A549 (cell line): Measurements from ENCODE around the gene PLCB1. TPM values are rescaled to one million over a fixed set of nuclear protein-coding genes. Genes with fewer than 3 reads are reported as not detected.

Source experiments
- ATAC-seq, 2 experiments: fragments of 200-7000 bp in 1 of 2; fragments of >200 bp in 1 of 2; cut with Nextera tagmentation in 1 of 2; cut with Tn5 transposase in 1 of 2; 3 replicates each; pipeline versions ENCODE4 v1.8.0 to v1.9.1; 2018 to 2020; ENCODE audit warnings: mild to moderate bottlenecking in 1 of 2, moderate library complexity in 1 of 2
- CTCF ChIA-PET: fragments of 300-600 bp; sonication (Branson Sonifier 250); formaldehyde crosslinking; extraction: SDS; loops from one replicate; lab custom pipeline; 2021; ENCODE audit warnings: antibody characterized with exemption, inconsistent platforms; lab: Yijun Ruan, JAX
- POLR2A ChIA-PET: fragments of 350-600 bp; formaldehyde crosslinking; extraction: SDS; loops from one replicate; lab custom pipeline; 2021; ENCODE audit warnings: antibody characterized with exemption, inconsistent platforms; lab: Yijun Ruan, JAX
- DNase-seq, 2 experiments: peaks; one replicate each; pipeline versions ENCODE4 v3.0.0 to v3.0.0-alpha.2; 2011 to 2016; ENCODE audit warnings: low read depth in 1 of 2, low spot score in 1 of 2
- FAIRE-seq: peaks from 2 replicates; lab custom pipeline; 2011; peaks lifted over from hg19 to GRCh38; lab: Jason Lieb, UNC
- H3K27ac ChIP-seq, 2 experiments: fragments of >200 bp; sonication (Bioruptor Twin); formaldehyde crosslinking; 3 replicates each; pipeline ENCODE4 v1.5.1; 2016 to 2017
- H3K4me1 ChIP-seq: fragments of >200 bp; sonication (Bioruptor Twin); formaldehyde crosslinking; 3 replicates; pipeline ENCODE4 v1.6.1; 2016
- H3K4me2 ChIP-seq: fragments of >200 bp; sonication (Bioruptor Twin); formaldehyde crosslinking; 3 replicates; pipeline ENCODE4 v1.6.1; 2016
- H3K4me3 ChIP-seq: fragments of >200 bp; sonication (Bioruptor Twin); formaldehyde crosslinking; 3 replicates; pipeline ENCODE4 v1.5.1; 2016
- H3K9me3 ChIP-seq: fragments of >200 bp; sonication (Bioruptor Twin); formaldehyde crosslinking; 3 replicates; pipeline ENCODE4 v1.6.1; 2016
- ATOH8 ChIP-seq: fragments of 250-450 bp; sonication (Bioruptor Pico); IDR thresholded peaks from 2 replicates; pipeline ENCODE4 v1.5.0; 2020; ENCODE audit warnings: low read depth, mild to moderate bottlenecking, moderate library complexity
- BHLHE40 ChIP-seq: IDR thresholded peaks from 2 replicates; pipeline ENCODE4 v1.6.1; 2012; ENCODE audit warnings: low read depth, low read length, inconsistent platforms
- CEBPB ChIP-seq, 2 experiments: fragments of >200 bp in 1 of 2; sonication (Bioruptor Twin) in 1 of 2; formaldehyde crosslinking in 1 of 2; IDR thresholded peaks; 2 replicates each; pipeline ENCODE4 v1.6.1; 2012 to 2016
- CHD2 ChIP-seq: fragments of 150-350 bp; IDR thresholded peaks from 2 replicates; pipeline ENCODE4 v1.6.1; 2014; ENCODE audit warnings: low read length; ENCODE audit not compliant: partially characterized antibody
- CHD4 ChIP-seq: fragments of 200-600 bp; sonication (generic); IDR thresholded peaks from 2 replicates; pipeline ENCODE4 v1.6.1; 2016; ENCODE audit warnings: antibody characterized with exemption, mild to moderate bottlenecking, borderline replicate concordance
- EHF ChIP-seq: fragments of 250-450 bp; sonication (Bioruptor Pico); IDR thresholded peaks from 2 replicates; pipeline ENCODE4 v1.5.0; 2020; ENCODE audit warnings: mild to moderate bottlenecking
- EHMT2 ChIP-seq: fragments of 200-600 bp; sonication (generic); IDR thresholded peaks from 2 replicates; pipeline ENCODE4 v1.6.1; 2016; ENCODE audit warnings: antibody characterized with exemption, low read depth, mild to moderate bottlenecking, moderate library complexity
- EP300 ChIP-seq, 2 experiments: fragments of >200 bp; sonication (Bioruptor Twin); formaldehyde crosslinking; IDR thresholded peaks; 2 replicates in 1 of 2; 3 replicates in 1 of 2; pipeline ENCODE4 v1.6.1; 2016 to 2017
- FOSL2 ChIP-seq, 2 experiments: fragments of 450-650 bp in 1 of 2; fragments of >200 bp in 1 of 2; sonication (Bioruptor Twin) in 1 of 2; formaldehyde crosslinking; IDR thresholded peaks; 2 replicates each; pipeline versions ENCODE4 v1.5.0 to v1.6.1; 2016 to 2020; ENCODE audit warnings: mild to moderate bottlenecking in 1 of 2, moderate library complexity in 1 of 2
- FOXS1 ChIP-seq: fragments of 250-450 bp; sonication (Bioruptor Pico); IDR thresholded peaks from 2 replicates; pipeline ENCODE4 v1.5.0; 2020; ENCODE audit warnings: mild to moderate bottlenecking, moderate library complexity
- GATA3 ChIP-seq: IDR thresholded peaks from 2 replicates; pipeline ENCODE4 v1.6.1; 2012; ENCODE audit warnings: borderline replicate concordance
- HDAC2 ChIP-seq: fragments of 200-600 bp; sonication (generic); IDR thresholded peaks from 2 replicates; pipeline ENCODE4 v1.6.1; 2016
- HES2 ChIP-seq: fragments of >200 bp; sonication (Bioruptor Twin); formaldehyde crosslinking; IDR thresholded peaks from 2 replicates; pipeline ENCODE4 v1.6.1; 2016
- HOXA7 ChIP-seq: fragments of 250-450 bp; sonication (Bioruptor Pico); IDR thresholded peaks from 2 replicates; pipeline ENCODE4 v1.5.0; 2020; ENCODE audit warnings: mild to moderate bottlenecking, moderate library complexity
- HOXB13 ChIP-seq: fragments of 250-450 bp; sonication (Bioruptor Pico); IDR thresholded peaks from 2 replicates; pipeline ENCODE4 v1.5.0; 2020; ENCODE audit warnings: low read depth, mild to moderate bottlenecking, moderate library complexity
- JUN ChIP-seq, 2 experiments: fragments of >200 bp; sonication (Bioruptor Twin); formaldehyde crosslinking; IDR thresholded peaks; 2 replicates in 1 of 2; 3 replicates in 1 of 2; pipeline ENCODE4 v1.6.1; 2016 to 2017
- JUNB ChIP-seq: fragments of >200 bp; sonication (Bioruptor Twin); formaldehyde crosslinking; IDR thresholded peaks from 2 replicates; pipeline ENCODE4 v1.6.1; 2016
- KDM1A ChIP-seq: fragments of 200-600 bp; sonication (generic); IDR thresholded peaks from 2 replicates; pipeline ENCODE4 v1.6.1; 2016; ENCODE audit warnings: low read depth, mild to moderate bottlenecking
- KDM5A ChIP-seq: fragments of 200-600 bp; sonication (generic); IDR thresholded peaks from 2 replicates; pipeline ENCODE4 v1.6.1; 2016; ENCODE audit warnings: antibody characterized with exemption, mild to moderate bottlenecking
- MAFK ChIP-seq: fragments of 450-650 bp; IDR thresholded peaks from 2 replicates; pipeline ENCODE4 v1.6.1; 2014; ENCODE audit not compliant: partially characterized antibody
- MAZ ChIP-seq: fragments of 150-350 bp; IDR thresholded peaks from 2 replicates; pipeline ENCODE4 v1.6.1; 2014; ENCODE audit warnings: antibody characterized with exemption, low read depth, low read length, borderline replicate concordance
- MYC ChIP-seq: IDR thresholded peaks from 2 replicates; pipeline ENCODE4 v1.6.1; 2012; ENCODE audit warnings: mild to moderate bottlenecking, inconsistent platforms, low read length, improper control_type of control experiment, borderline replicate concordance
- NFE2L2 ChIP-seq: fragments of 150-350 bp; conservative IDR thresholded peaks from 2 replicates; pipeline ENCODE4 v1.6.1; 2014; ENCODE audit warnings: low read length
- NPAS2 ChIP-seq: fragments of 250-450 bp; sonication (Bioruptor Pico); IDR thresholded peaks from 2 replicates; pipeline ENCODE4 v1.8.0; 2022; ENCODE audit warnings: mild to moderate bottlenecking, moderate library complexity, borderline replicate concordance
- NR3C1 ChIP-seq: fragments of >200 bp; sonication (Bioruptor Twin); formaldehyde crosslinking; IDR thresholded peaks from 3 replicates; pipeline ENCODE4 v1.6.1; 2017
- PHF8 ChIP-seq: fragments of 200-600 bp; sonication (generic); IDR thresholded peaks from 2 replicates; pipeline ENCODE4 v1.6.1; 2016; ENCODE audit warnings: low read depth, mild to moderate bottlenecking, antibody characterized with exemption, moderate library complexity, borderline replicate concordance
- POLR2AphosphoS2 ChIP-seq: conservative IDR thresholded peaks from 2 replicates; pipeline ENCODE4 v1.6.1; 2012; ENCODE audit warnings: low read length, improper control_type of control experiment, inconsistent platforms
- RAD21 ChIP-seq, 2 experiments: fragments of >200 bp in 1 of 2; sonication (Bioruptor Twin) in 1 of 2; formaldehyde crosslinking in 1 of 2; IDR thresholded peaks in 1 of 2; conservative IDR thresholded peaks in 1 of 2; 2 replicates in 1 of 2; 3 replicates in 1 of 2; pipeline ENCODE4 v1.6.1; 2012 to 2018; ENCODE audit warnings: inconsistent platforms in 1 of 2
- RFX5 ChIP-seq: fragments of 450-650 bp; IDR thresholded peaks from 2 replicates; pipeline ENCODE4 v1.7.1; 2014; ENCODE audit warnings: antibody characterized with exemption, mild to moderate bottlenecking, moderate library complexity
- RNF2 ChIP-seq: fragments of 200-600 bp; sonication (generic); IDR thresholded peaks from 2 replicates; pipeline ENCODE4 v1.6.1; 2016; ENCODE audit warnings: low read depth, mild to moderate bottlenecking, antibody characterized with exemption, moderate library complexity, borderline replicate concordance
- SMC3 ChIP-seq: fragments of >200 bp; sonication (Bioruptor Twin); formaldehyde crosslinking; IDR thresholded peaks from 3 replicates; pipeline ENCODE4 v1.6.1; 2018; ENCODE audit warnings: inconsistent platforms
- ZC3H11A ChIP-seq: fragments of 450-650 bp; IDR thresholded peaks from 2 replicates; pipeline ENCODE4 v1.6.1; 2014; ENCODE audit warnings: antibody characterized with exemption, mild to moderate bottlenecking
- ZFP36 ChIP-seq: fragments of 450-650 bp; IDR thresholded peaks from 2 replicates; pipeline ENCODE4 v1.6.1; 2014; ENCODE audit warnings: borderline replicate concordance; ENCODE audit not compliant: partially characterized antibody
- ZNF302 ChIP-seq: fragments of 250-450 bp; sonication (Bioruptor Pico); IDR thresholded peaks from 2 replicates; pipeline ENCODE4 v1.9.0; 2021; ENCODE audit warnings: inconsistent platforms, mild to moderate bottlenecking, moderate library complexity
- ZSCAN20 ChIP-seq: fragments of 250-450 bp; sonication (Bioruptor Pico); IDR thresholded peaks from 2 replicates; pipeline ENCODE4 v1.8.0; 2022; ENCODE audit warnings: mild to moderate bottlenecking, moderate library complexity
- WGBS: methylation state at CpG from one replicate; pipeline ENCODE4 v1.1.6; 2017; ENCODE audit errors: missing lambda C conversion rate; 5-methylcytosine and 5-hydroxymethylcytosine counted together
- polyA plus RNA-seq, 4 experiments: library from polyadenylated mRNA; depleted of rRNA in 3 of 4; stranded (reverse); fragments of >200 nt; fragmentation: RNase III in 1 of 4; extraction: RNeasy Plus Mini Kit Qiagen cat#74134 plus additional on column Dnase treatment in 1 of 4; gene quantifications; 2 replicates in 3 of 4; 3 replicates in 1 of 4; pipeline ENCODE4 v1.2.3, GENCODE V29; 2011 to 2017
- TF ChIP-seq, protein P1 (sequence below): fragments of 200-600 bp; sonication (generic); IDR thresholded peaks from 2 replicates; pipeline ENCODE4 v1.6.1; 2016; ENCODE audit warnings: antibody characterized with exemption, mild to moderate bottlenecking, moderate library complexity
- TF ChIP-seq, protein P2 (sequence below): IDR thresholded peaks from 2 replicates; pipeline ENCODE4 v1.6.1; 2012
- TF ChIP-seq, protein P3 (sequence below): fragments of 450-650 bp; IDR thresholded peaks from 2 replicates; pipeline ENCODE4 v1.6.1; 2014; ENCODE audit warnings: antibody characterized with exemption

The PLCB1 gene
- polyA plus RNA-seq, 2 of the 4 experiments (the other 2 are of a cell fraction), result 0.97 to 6.3 TPM

- ChIA-PET CTCF (interaction anchor here (0.8 to 3.6 kb wide), 5 partner anchors 10 to 499 kb away, joined by 3 to 26 read pairs (median 3); no protein-coding TSS in a partner anchor), POLR2A (interaction anchor here (0.7 kb wide), 1 partner anchor 20 kb away, joined by 3 read pairs; no protein-coding TSS in a partner anchor)
- Histone ChIP-seq H3K4me2 (peak overlapping the region; percentile 55), H3K27ac (peak overlapping the region in 1 of 2 experiments; percentile 74; a peak in 4 of 6 replicates), H3K4me1 (peaks cover 25% of the 10 kb centered on the region), H3K4me3 (no peak overlapping the region), H3K9me3 (peaks cover 8% of the 10 kb centered on the region; the same call in 2 of the 3 replicates)
- FAIRE-seq, result peak; percentile 94
- peak; percentile 69 to 93; a peak in 5 of 6 replicates for ATAC-seq
- 3% methylated on average over 2 of the region's 2 CpGs for WGBS
- DNase-seq, result peak; percentile 42 to 69
- TF ChIP-seq FOSL2 (IDR thresholded peaks at IDR 0.05), result no peak
- TF ChIP-seq FOSL2 (CRISPR knock-in tag; IDR thresholded peaks at IDR 0.05), result peak; percentile 78
- no peak for TF ChIP-seq KDM5A
- no peak for TF ChIP-seq HOXB13 (CRISPR knock-in tag)
- TF ChIP-seq MAFK, result no peak
- no peak for TF ChIP-seq EHMT2
- no peak for TF ChIP-seq HDAC2
- TF ChIP-seq RAD21 (conservative IDR thresholded peaks at IDR 0.05 in 1 of 2, IDR thresholded peaks at IDR 0.05 in 1 of 2), result no peak
- no peak for TF ChIP-seq PHF8
- no peak for TF ChIP-seq KDM1A
- no peak for TF ChIP-seq ZC3H11A
- no peak for TF ChIP-seq NR3C1
- TF ChIP-seq, protein P1, sequence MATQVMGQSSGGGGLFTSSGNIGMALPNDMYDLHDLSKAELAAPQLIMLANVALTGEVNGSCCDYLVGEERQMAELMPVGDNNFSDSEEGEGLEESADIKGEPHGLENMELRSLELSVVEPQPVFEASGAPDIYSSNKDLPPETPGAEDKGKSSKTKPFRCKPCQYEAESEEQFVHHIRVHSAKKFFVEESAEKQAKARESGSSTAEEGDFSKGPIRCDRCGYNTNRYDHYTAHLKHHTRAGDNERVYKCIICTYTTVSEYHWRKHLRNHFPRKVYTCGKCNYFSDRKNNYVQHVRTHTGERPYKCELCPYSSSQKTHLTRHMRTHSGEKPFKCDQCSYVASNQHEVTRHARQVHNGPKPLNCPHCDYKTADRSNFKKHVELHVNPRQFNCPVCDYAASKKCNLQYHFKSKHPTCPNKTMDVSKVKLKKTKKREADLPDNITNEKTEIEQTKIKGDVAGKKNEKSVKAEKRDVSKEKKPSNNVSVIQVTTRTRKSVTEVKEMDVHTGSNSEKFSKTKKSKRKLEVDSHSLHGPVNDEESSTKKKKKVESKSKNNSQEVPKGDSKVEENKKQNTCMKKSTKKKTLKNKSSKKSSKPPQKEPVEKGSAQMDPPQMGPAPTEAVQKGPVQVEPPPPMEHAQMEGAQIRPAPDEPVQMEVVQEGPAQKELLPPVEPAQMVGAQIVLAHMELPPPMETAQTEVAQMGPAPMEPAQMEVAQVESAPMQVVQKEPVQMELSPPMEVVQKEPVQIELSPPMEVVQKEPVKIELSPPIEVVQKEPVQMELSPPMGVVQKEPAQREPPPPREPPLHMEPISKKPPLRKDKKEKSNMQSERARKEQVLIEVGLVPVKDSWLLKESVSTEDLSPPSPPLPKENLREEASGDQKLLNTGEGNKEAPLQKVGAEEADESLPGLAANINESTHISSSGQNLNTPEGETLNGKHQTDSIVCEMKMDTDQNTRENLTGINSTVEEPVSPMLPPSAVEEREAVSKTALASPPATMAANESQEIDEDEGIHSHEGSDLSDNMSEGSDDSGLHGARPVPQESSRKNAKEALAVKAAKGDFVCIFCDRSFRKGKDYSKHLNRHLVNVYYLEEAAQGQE, result no peak
- TF ChIP-seq CHD2, result no peak
- no peak for TF ChIP-seq JUN (IDR thresholded peaks at IDR 0.05)
- TF ChIP-seq RFX5, result no peak
- TF ChIP-seq NPAS2 (CRISPR knock-in tag), result no peak
- TF ChIP-seq ZNF302 (CRISPR knock-in tag), result no peak
- no peak for TF ChIP-seq NFE2L2
- TF ChIP-seq MYC, result no peak
- TF ChIP-seq ZFP36, result no peak
- no peak for TF ChIP-seq HES2
- peak; percentile 67 for TF ChIP-seq JUNB
- no peak for TF ChIP-seq ZSCAN20 (CRISPR knock-in tag)
- no peak for TF ChIP-seq BHLHE40
- no peak for TF ChIP-seq POLR2AphosphoS2
- TF ChIP-seq ATOH8 (CRISPR knock-in tag), result no peak
- no peak for TF ChIP-seq FOXS1
- TF ChIP-seq, protein P2, sequence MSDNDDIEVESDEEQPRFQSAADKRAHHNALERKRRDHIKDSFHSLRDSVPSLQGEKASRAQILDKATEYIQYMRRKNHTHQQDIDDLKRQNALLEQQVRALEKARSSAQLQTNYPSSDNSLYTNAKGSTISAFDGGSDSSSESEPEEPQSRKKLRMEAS, result peak; percentile 49
- TF ChIP-seq RNF2, result no peak
- TF ChIP-seq, protein P3, sequence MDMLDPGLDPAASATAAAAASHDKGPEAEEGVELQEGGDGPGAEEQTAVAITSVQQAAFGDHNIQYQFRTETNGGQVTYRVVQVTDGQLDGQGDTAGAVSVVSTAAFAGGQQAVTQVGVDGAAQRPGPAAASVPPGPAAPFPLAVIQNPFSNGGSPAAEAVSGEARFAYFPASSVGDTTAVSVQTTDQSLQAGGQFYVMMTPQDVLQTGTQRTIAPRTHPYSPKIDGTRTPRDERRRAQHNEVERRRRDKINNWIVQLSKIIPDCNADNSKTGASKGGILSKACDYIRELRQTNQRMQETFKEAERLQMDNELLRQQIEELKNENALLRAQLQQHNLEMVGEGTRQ, result no peak
- TF ChIP-seq CEBPB (IDR thresholded peaks at IDR 0.05), result peak in 1 of 2 experiments; percentile 76; a peak in 2 of 4 replicates
- no peak for TF ChIP-seq EP300 (IDR thresholded peaks at IDR 0.05)
- TF ChIP-seq SMC3, result no peak
- no peak for TF ChIP-seq EHF (CRISPR knock-in tag)
- TF ChIP-seq MAZ, result no peak
- peak; percentile 79; the same call in 1 of the 2 replicates for TF ChIP-seq GATA3
- no peak for TF ChIP-seq CHD4
- TF ChIP-seq HOXA7 (CRISPR knock-in tag), result no peak
These were observed 728.0 kb downstream of the PLCB1 start for GRCh38 chr20:8860011-8860495.
